Subcutaneous abdominal adipose tissue (tissue), 5 donors: ENCODE measurements around the gene ORC4.
"Not testable (repeated sequence)": the region's sequence is repeated elsewhere in the genome, so short reads cannot be mapped to it uniquely, and the experiment has no call there.

Experiments
- H3K27ac ChIP-seq: one replicate; pipeline ENCODE4 v1.7.0; 2013; ENCODE audit warnings: low read depth, mild to moderate bottlenecking, inconsistent platforms, low read length, moderate library complexity
- H3K27me3 ChIP-seq, 5 donors: one replicate each; pipeline ENCODE4 v1.7.0; 2013; ENCODE audit warnings: low read length in 5 of 5, inconsistent platforms in 1 of 5; ENCODE audit not compliant: control insufficient read depth in 5 of 5, insufficient read depth in 4 of 5
- H3K36me3 ChIP-seq, 5 donors: one replicate each; pipeline ENCODE4 v1.7.0; 2013; ENCODE audit warnings: low read length in 5 of 5; ENCODE audit not compliant: control insufficient read depth in 5 of 5, insufficient read depth in 5 of 5
- H3K4me1 ChIP-seq, 5 donors: one replicate each; pipeline ENCODE4 v1.7.0; 2013; ENCODE audit warnings: low read length in 5 of 5, mild to moderate bottlenecking in 3 of 5, moderate library complexity in 1 of 5; ENCODE audit not compliant: control insufficient read depth in 5 of 5, insufficient read depth in 5 of 5
- H3K4me3 ChIP-seq, 5 donors: one replicate each; pipeline ENCODE4 v1.7.0; 2013; ENCODE audit warnings: low read length in 5 of 5, low read depth in 1 of 5
- H3K9ac ChIP-seq, 5 donors: one replicate each; pipeline ENCODE4 v1.7.0; 2013; ENCODE audit warnings: low read length in 5 of 5, mild to moderate bottlenecking in 4 of 5, moderate library complexity in 3 of 5
- H3K9me3 ChIP-seq, 5 donors: one replicate each; pipeline ENCODE4 v1.7.0; 2013; ENCODE audit warnings: low read length in 5 of 5; ENCODE audit not compliant: control insufficient read depth in 5 of 5
- donor health status: healthy.
- donor health status: healthy.
- donor health status: healthy.
- donor health status: healthy.
- donor health status: healthy.

The ORC4 gene

DNA sequence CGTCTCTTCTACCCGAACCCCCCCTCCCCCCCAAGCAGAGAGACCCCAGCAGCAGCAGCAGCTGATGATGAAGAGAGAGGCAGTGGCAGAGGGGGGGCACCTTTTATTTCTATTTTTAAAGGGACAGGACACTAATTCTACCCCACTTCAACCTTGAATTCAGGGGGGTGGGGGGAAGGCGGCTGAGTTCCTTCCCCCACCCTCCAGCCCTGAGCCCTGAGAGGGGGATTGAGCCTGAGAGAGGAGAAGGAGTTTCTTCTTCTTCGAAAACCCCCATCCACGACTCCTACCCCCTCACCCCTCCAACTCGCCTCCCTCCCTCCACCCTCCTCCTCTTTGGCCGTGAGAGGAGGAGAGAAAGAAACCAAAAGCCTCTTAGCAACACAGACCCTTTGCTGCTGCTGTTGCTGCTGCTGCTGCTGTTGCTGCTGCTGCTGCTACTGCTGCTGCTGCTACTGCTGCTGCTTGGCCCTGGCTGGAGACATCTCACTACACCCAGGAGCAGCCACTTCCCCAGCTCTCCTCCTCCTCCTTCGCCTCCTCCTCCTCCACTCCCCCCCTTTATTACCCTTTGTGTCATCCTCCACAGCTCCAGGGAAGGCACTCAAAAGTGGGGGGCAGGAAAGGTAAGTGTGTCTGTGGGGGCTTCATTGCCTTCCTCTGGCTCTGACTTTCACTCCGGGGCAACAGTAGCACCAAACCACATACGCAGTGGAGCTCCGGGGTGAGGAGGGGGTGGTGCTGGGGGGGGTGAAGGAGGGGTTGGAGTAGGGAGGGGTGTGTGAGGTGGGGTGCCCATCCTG is 723 bp upstream of the ORC4 start, which contains the start of gene MBD5:
Gene MBD5 (plus strand): TSS at position 33 of the 803 bp plus-strand sequence.
- H3K36me3 ChIP-seq: no peaks in the 10 kb centered on the region
- H3K4me1 ChIP-seq: peaks cover 2 to 30% (median 24%) of the 10 kb centered on the region in 5 donors
- H3K4me3 ChIP-seq: peak within 1 kb of the TSS; percentile 97 to 100 (median 100)
- H3K27me3 ChIP-seq: no peaks in the 10 kb centered on the region
- H3K27ac ChIP-seq: peak within 1 kb of the TSS; percentile 88
- peak within 1 kb of the TSS; percentile 92 to 98 (median 94) for H3K9ac ChIP-seq
- no peaks in the 10 kb centered on the region for H3K9me3 ChIP-seq

DNA sequence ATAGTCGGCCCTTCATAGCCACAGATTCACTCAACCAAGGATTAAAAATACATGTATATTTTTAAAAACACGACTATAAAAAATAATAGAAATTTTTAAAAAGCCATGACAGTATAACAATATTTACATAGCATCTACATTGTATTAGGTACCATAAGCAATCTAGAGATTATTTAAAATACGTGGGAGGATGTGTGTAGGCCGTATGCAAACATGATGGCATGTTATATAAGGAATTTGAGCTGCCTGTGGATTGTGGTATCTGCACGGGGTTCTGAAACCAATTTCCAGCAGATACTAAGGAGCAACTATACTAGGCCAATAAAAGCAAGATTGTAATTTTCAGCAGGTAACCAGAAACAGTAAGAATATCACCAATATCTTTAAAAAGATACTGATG is 5.9 kb downstream of the ORC4 start:
- Histone ChIP-seq H3K9me3 (no peaks in the 10 kb centered on the region), H3K27me3 (no peaks in the 10 kb centered on the region), H3K9ac (no peak overlapping the region), H3K27ac (no peak overlapping the region), H3K36me3 (no peaks in the 10 kb centered on the region), H3K4me3 (no peak overlapping the region), H3K4me1 (peaks cover 0 to 7% (median 5%) of the 10 kb centered on the region in 5 donors)

DNA sequence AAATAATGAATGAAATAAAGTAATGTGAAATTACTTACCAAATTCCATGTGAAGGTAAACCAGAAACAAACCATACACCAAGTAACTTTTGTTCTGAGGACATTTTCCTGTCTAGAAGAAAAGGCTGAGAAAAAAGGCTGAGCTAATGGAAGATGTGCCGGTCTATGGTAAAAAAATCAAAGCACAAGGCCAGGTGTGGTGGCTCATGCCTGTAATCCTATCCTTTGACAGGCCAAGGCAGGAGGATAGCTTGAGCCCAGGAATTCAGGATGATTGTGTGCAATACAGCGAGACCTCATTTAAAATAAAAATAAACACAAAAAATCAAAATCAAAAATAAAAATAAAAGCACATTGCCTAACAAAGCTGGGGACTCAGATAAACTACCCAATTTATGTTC is 6.7 kb downstream of the ORC4 start:
- peaks cover 0 to 4% (median 0%) of the 10 kb centered on the region in 5 donors for H3K4me1 ChIP-seq
- H3K9me3 ChIP-seq: no peaks in the 10 kb centered on the region
- H3K4me3 ChIP-seq: no peak overlapping the region
- no peaks in the 10 kb centered on the region for H3K27me3 ChIP-seq
- H3K36me3 ChIP-seq: no peaks in the 10 kb centered on the region
- no peak overlapping the region for H3K9ac ChIP-seq
- no peak overlapping the region for H3K27ac ChIP-seq

DNA sequence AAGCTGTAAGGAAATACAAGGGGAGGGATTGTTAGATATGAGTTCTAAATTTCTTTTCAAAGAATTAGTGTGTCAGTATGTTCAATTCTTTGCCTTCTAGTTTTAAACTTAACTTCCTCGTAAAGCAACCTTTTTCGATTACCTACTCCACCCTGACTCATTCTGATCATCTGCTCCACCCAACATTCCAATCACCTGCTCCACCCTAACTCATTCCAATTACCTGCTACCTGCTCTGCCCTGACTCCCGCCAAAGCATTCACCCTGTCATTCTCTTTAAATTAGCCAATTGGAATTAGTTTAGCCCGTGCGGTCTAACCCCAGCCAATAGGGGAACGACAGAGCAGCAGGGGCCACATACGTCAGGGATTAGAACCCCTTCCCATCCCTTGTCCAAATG is 12.1 kb downstream of the ORC4 start:
- H3K36me3 ChIP-seq, H3K4me1 ChIP-seq, H3K9ac ChIP-seq, H3K27me3 ChIP-seq, H3K9me3 ChIP-seq, H3K4me3 ChIP-seq, H3K27ac ChIP-seq: not testable (repeated sequence)

DNA sequence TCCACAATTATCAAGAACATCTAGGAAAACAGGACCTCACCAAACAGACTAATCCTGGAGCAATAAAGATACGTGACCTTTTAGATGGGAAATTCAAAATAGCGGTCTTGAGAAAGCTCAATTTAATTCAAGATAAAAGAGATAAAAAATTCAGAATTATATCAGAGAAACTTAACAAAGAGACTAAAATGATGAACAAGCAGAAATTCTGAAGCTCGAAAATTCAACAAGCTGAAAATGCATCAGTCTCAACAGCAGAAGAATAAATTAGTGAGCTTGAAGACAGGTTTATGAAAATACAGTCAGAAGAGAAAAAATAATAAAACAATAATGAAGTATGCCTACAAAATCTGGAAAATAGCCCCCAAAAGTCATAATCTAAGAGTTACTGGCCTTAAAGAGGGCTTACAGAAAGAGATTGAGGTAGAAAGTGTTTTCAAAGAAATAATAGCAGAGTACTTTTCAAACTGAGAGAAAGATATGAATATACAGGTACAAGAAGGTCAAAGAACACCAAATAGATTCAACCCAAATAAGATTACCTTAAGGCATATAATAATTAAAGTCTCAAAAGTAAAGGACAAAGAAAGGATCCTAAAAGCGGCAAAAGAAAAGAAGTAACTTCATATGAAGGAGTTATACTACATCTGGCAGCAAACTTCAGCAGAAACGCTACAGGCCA is 13.2 kb downstream of the ORC4 start:
- Histone ChIP-seq H3K36me3 (no peaks in the 10 kb centered on the region), H3K4me1 (no peaks in the 10 kb centered on the region), H3K9ac (no peak overlapping the region), H3K27me3 (no peaks in the 10 kb centered on the region), H3K9me3 (peaks cover 0 to 5% (median 0%) of the 10 kb centered on the region in 5 donors), H3K27ac (no peak overlapping the region), H3K4me3 (no peak overlapping the region)

DNA sequence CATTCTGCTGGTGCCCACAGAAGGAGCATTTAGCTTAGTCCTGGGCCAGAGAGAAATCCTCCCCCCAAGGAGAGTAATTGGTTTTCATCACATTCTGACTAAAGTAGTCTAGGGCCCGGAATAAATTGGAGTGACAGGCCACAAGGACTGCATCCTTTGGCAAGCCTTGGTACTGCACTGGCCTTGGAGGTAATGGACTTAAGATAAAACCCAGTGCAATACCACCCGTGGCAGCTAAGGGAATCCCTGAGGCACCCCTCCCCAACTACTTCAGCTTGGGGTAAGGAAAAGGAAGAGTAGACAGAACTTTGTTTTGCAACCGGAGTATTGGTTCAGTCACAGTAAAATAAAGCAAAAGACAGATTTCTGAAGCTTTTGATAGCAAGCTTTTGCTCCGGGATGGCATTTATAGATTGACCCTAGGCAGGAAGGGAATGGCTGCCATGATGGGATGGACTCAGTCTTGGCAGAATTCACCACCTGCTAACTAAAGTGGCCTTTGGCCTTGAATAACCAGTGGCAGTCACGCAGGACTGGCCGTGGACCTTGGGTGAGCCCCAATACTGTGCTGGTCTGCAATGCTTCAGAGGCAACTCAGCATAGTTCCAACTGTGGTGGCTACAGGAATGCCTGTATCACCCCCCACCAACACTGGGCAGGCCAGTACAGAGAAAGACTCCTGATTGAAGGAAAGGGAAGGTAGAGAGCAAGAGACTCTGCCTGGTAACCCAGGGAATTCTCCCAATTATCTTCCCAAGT is 14.1 kb downstream of the ORC4 start:
- H3K9ac ChIP-seq: no peak overlapping the region
- no peaks in the 10 kb centered on the region for H3K4me1 ChIP-seq
- H3K4me3 ChIP-seq: no peak overlapping the region
- no peaks in the 10 kb centered on the region for H3K27me3 ChIP-seq
- no peak overlapping the region for H3K27ac ChIP-seq
- peaks cover 0 to 5% (median 0%) of the 10 kb centered on the region in 5 donors for H3K9me3 ChIP-seq
- H3K36me3 ChIP-seq: no peaks in the 10 kb centered on the region

DNA sequence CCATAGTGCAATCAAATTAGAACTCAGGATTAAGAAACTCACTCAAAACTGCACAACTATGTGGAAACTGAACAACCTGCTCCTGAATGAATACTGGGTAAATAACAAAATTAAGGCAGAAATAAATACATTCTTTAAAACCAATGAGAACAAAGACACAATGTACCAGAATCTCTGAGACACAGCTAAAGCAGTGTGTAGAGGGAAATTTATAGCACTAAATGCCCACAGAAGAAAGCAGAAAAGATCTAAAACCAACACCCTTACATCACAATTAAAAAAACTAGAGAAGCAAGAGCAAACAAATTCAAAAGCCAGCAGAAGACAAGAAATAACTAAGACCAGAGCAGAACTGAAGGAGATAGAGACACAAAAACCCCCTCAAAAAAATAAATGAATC is 18.1 kb downstream of the ORC4 start:
- not testable (repeated sequence) for H3K4me1 ChIP-seq, H3K9me3 ChIP-seq, H3K27me3 ChIP-seq, H3K36me3 ChIP-seq, H3K27ac ChIP-seq, H3K4me3 ChIP-seq, H3K9ac ChIP-seq

DNA sequence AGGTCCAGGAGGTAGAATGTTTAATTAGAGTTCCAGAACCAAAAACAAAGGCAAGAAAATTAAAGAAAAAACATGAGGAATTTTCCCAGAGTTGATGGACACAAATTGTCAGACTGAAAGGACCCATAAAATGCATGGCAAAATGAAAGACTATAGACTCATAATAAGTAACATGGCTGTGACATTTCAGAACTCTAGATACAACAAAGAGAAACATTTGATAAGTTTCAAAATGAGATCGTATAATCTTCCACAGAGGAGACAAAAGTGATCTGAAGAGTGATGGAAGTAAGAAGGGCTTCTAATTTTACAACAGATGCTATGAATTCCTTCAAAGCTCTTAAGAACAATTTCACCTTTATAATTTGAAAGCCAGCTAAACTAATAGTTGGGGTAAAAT is 20.4 kb downstream of the ORC4 start:
- H3K4me3 ChIP-seq: no peak overlapping the region
- peaks cover 0 to 5% (median 0%) of the 10 kb centered on the region in 5 donors for H3K9me3 ChIP-seq
- H3K27me3 ChIP-seq: no peaks in the 10 kb centered on the region
- H3K9ac ChIP-seq: no peak overlapping the region
- H3K36me3 ChIP-seq: peaks cover 0 to 6% (median 0%) of the 10 kb centered on the region in 5 donors
- H3K27ac ChIP-seq: no peak overlapping the region
- peaks cover 0 to 3% (median 0%) of the 10 kb centered on the region in 5 donors for H3K4me1 ChIP-seq

DNA sequence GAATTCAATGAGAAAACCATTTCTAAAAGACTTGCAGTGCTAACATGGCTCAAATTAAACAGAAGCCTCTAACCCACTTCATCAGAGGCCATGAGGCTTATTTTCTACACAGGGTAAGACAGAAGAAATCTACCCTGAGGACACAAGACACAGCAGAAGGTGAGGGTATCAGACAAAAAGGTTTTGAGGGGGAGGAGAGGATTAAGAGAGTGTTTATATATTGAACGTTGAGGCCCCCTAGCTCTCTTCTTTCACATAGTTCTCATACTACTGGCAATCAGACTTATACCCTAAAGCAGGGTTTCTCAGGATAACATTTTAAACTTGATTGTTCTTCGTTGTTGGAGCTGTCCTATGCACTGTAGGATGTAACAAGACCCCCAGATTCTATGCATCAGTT is 21.4 kb downstream of the ORC4 start:
- Histone ChIP-seq H3K4me1 (peaks cover 0 to 3% (median 0%) of the 10 kb centered on the region in 5 donors), H3K9me3 (peaks cover 0 to 5% (median 0%) of the 10 kb centered on the region in 5 donors), H3K27ac (no peak overlapping the region), H3K9ac (no peak overlapping the region), H3K36me3 (peaks cover 0 to 6% (median 0%) of the 10 kb centered on the region in 5 donors), H3K27me3 (no peaks in the 10 kb centered on the region), H3K4me3 (no peak overlapping the region)

DNA sequence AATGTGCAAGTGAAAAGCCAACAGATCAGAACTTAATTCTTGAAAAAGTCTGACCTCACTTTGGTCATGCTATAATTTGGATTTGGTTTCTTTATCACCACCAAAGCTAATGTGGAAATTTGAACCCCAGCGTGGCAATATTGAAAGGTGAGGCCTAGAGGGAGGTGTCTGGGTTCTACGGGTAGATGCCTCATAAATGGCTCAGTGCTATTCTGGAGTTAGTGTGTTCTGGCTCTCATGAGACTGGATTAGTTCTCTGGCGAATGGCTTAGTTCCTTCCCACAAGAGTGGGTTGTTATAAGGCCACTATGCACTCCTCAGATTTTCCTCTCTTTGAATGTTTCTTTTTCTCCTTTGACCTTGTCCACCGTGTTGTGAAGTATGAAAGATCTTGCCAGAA is 22.3 kb downstream of the ORC4 start:
- Histone ChIP-seq H3K4me1 (peaks cover 0 to 3% (median 0%) of the 10 kb centered on the region in 5 donors), H3K4me3 (no peak overlapping the region), H3K9me3 (peaks cover 0 to 5% (median 0%) of the 10 kb centered on the region in 5 donors), H3K36me3 (peaks cover 0 to 6% (median 0%) of the 10 kb centered on the region in 5 donors), H3K9ac (no peak overlapping the region), H3K27ac (no peak overlapping the region), H3K27me3 (no peaks in the 10 kb centered on the region)
